H1 (cell line): Measurements from ENCODE around the gene OPALIN. TPM values are rescaled to one million over a fixed set of nuclear protein-coding genes. Genes with fewer than 3 reads are reported as not detected.

Source experiments
- CTCF ChIA-PET: fragments of 300-600 bp; sonication (Branson Sonifier 250); formaldehyde crosslinking; loops from one replicate; lab custom pipeline; 2021; ENCODE audit not compliant: partially characterized antibody; lab: Charles Lee
- POLR2A ChIA-PET: fragments of 300-600 bp; sonication (Branson Sonifier 250); formaldehyde crosslinking; loops from one replicate; lab custom pipeline; 2021; ENCODE audit warnings: inconsistent platforms; ENCODE audit not compliant: partially characterized antibody; lab: Charles Lee
- DNase-seq, 2 experiments: peaks; one replicate each; pipeline versions ENCODE4 v3.0.0 to v3.0.0-alpha.2; 2010 to 2022; ENCODE audit warnings: low spot score in 2 of 2, low read depth in 1 of 2, mixed read lengths in 1 of 2
- FAIRE-seq: peaks from 2 replicates; lab custom pipeline; 2011; peaks lifted over from hg19 to GRCh38; lab: Jason Lieb, UNC
- H2AFZ ChIP-seq: 2 replicates; pipeline ENCODE4 v1.8.1; 2012; ENCODE audit warnings: low read length, inconsistent platforms
- H2AK5ac ChIP-seq: 2 replicates; pipeline ENCODE4 v1.6.1; 2013; ENCODE audit warnings: low read depth, low read length
- H2BK120ac ChIP-seq: replicated peaks from 2 replicates; pipeline ENCODE3; 2013; ENCODE audit warnings: low read depth, low read length, inconsistent platforms
- H2BK12ac ChIP-seq: 2 replicates; pipeline ENCODE4 v1.6.1; 2013; ENCODE audit warnings: low read depth, low read length
- H2BK15ac ChIP-seq: 2 replicates; pipeline ENCODE4 v1.6.1; 2013; ENCODE audit warnings: low read length
- H2BK20ac ChIP-seq: 2 replicates; pipeline ENCODE4 v1.6.1; 2013; ENCODE audit warnings: low read length
- H2BK5ac ChIP-seq: 2 replicates; pipeline ENCODE4 v1.6.1; 2013; ENCODE audit warnings: low read depth, low read length
- H3K14ac ChIP-seq: 2 replicates; pipeline ENCODE4 v1.6.1; 2013; ENCODE audit warnings: inconsistent platforms; ENCODE audit not compliant: insufficient read length
- H3K18ac ChIP-seq: 2 replicates; pipeline ENCODE4 v1.6.1; 2013; ENCODE audit warnings: low read length; ENCODE audit errors: extremely low read depth
- H3K23ac ChIP-seq: 2 replicates; pipeline ENCODE4 v1.6.1; 2013; ENCODE audit warnings: inconsistent platforms; ENCODE audit not compliant: insufficient read length
- H3K23me2 ChIP-seq: 2 replicates; pipeline ENCODE4 v1.6.1; 2013; ENCODE audit warnings: low read depth, low read length
- H3K27ac ChIP-seq: 2 replicates; pipeline ENCODE4 v1.6.1; 2011; ENCODE audit warnings: low read depth, low read length, inconsistent platforms
- H3K27me3 ChIP-seq, 4 experiments: replicated peaks in 1 of 4; 1 replicate in 1 of 4; 2 replicates in 3 of 4; pipeline versions ENCODE4 v1.6.1 to v1.8.1; 2011 to 2013; ENCODE audit warnings: low read length in 3 of 4, mild to moderate bottlenecking in 3 of 4, inconsistent platforms in 2 of 4, mixed read lengths in 2 of 4, moderate library complexity in 1 of 4; ENCODE audit not compliant: control insufficient read depth in 3 of 4, insufficient read depth in 3 of 4; ENCODE audit errors: extremely low read depth in 1 of 4
- H3K36me3 ChIP-seq, 4 experiments: 2 replicates each; pipeline versions ENCODE4 v1.6.1 to v1.8.1; 2011 to 2013; ENCODE audit warnings: mild to moderate bottlenecking in 4 of 4, low read length in 3 of 4, moderate library complexity in 2 of 4, control low read depth in 1 of 4, inconsistent platforms in 1 of 4; ENCODE audit not compliant: insufficient read depth in 4 of 4, control insufficient read depth in 2 of 4
- H3K4ac ChIP-seq: replicated peaks from 2 replicates; pipeline ENCODE3; 2013; ENCODE audit warnings: low read length, low read depth, mixed read lengths, inconsistent platforms; ENCODE audit not compliant: insufficient read length
- H3K4me1 ChIP-seq, 4 experiments: replicated peaks in 1 of 4; 1 replicate in 1 of 4; 2 replicates in 3 of 4; pipeline versions ENCODE4 v1.6.1 to v1.8.1; 2011 to 2013; ENCODE audit warnings: low read length in 3 of 4, inconsistent platforms in 2 of 4, mixed read lengths in 1 of 4; ENCODE audit not compliant: insufficient read depth in 4 of 4, control insufficient read depth in 3 of 4
- H3K4me2 ChIP-seq, 2 experiments: 2 replicates each; pipeline versions ENCODE4 v1.6.1 to v1.8.1; 2011 to 2013; ENCODE audit warnings: low read depth in 2 of 2, low read length in 2 of 2, control low read depth in 1 of 2, inconsistent platforms in 1 of 2, mild to moderate bottlenecking in 1 of 2; ENCODE audit not compliant: insufficient read depth in 1 of 2
- H3K4me3 ChIP-seq, 4 experiments: fragments of 200-600, 300-600 bp in 1 of 4; sonication (generic), shearing (Covaris generic), sonication (Bioruptor Twin) in 1 of 4; 2 replicates each; pipeline versions ENCODE4 v1.5.1 to v1.8.1; 2011 to 2016; ENCODE audit warnings: low read length in 4 of 4, low read depth in 3 of 4, control low read depth in 2 of 4, inconsistent platforms in 2 of 4, mild to moderate bottlenecking in 2 of 4, mixed read lengths in 1 of 4, moderate library complexity in 1 of 4; ENCODE audit not compliant: insufficient read depth in 2 of 4; ENCODE audit errors: extremely low read depth in 1 of 4
- H3K56ac ChIP-seq: replicated peaks from 2 replicates; pipeline ENCODE3; 2013; ENCODE audit warnings: low read depth, mild to moderate bottlenecking, mixed read lengths, low read length, inconsistent platforms; ENCODE audit not compliant: insufficient read length
- H3K79me1 ChIP-seq: 2 replicates; pipeline ENCODE4 v1.6.1; 2013; ENCODE audit warnings: low read depth, low read length, control low read depth
- H3K79me2 ChIP-seq, 2 experiments: 2 replicates each; pipeline versions ENCODE4 v1.6.1 to v1.8.1; 2012 to 2013; ENCODE audit warnings: low read length in 2 of 2, mild to moderate bottlenecking in 2 of 2, inconsistent platforms in 1 of 2; ENCODE audit not compliant: insufficient read depth in 2 of 2, control insufficient read depth in 1 of 2
- H3K9ac ChIP-seq, 4 experiments: replicated peaks in 1 of 4; 1 replicate in 1 of 4; 2 replicates in 3 of 4; pipeline versions ENCODE4 v1.6.1 to v1.8.1; 2011 to 2013; ENCODE audit warnings: low read depth in 3 of 4, low read length in 3 of 4, control low read depth in 2 of 4, mild to moderate bottlenecking in 2 of 4, moderate library complexity in 2 of 4, inconsistent platforms in 1 of 4; ENCODE audit errors: extremely low read depth in 1 of 4
- H3K9me3 ChIP-seq, 2 experiments: 2 replicates each; pipeline versions ENCODE4 v1.6.1 to v1.8.1; 2012 to 2013; ENCODE audit warnings: mild to moderate bottlenecking in 2 of 2, moderate library complexity in 2 of 2, control low read depth in 1 of 2, inconsistent platforms in 1 of 2, low read depth in 1 of 2, low read length in 1 of 2, mixed read lengths in 1 of 2; ENCODE audit not compliant: insufficient read depth in 2 of 2
- H4K20me1 ChIP-seq, 2 experiments: replicated peaks in 1 of 2; 2 replicates each; pipeline versions ENCODE3 to v1.8.1; 2011 to 2013; ENCODE audit warnings: inconsistent platforms in 2 of 2, low read length in 2 of 2, mild to moderate bottlenecking in 1 of 2; ENCODE audit not compliant: insufficient read depth in 2 of 2, control insufficient read depth in 1 of 2
- H4K5ac ChIP-seq: 2 replicates; pipeline ENCODE4 v1.6.1; 2013; ENCODE audit warnings: low read length, low read depth, mixed read lengths, inconsistent platforms; ENCODE audit not compliant: insufficient read length
- H4K8ac ChIP-seq: 2 replicates; pipeline ENCODE4 v1.8.0; 2013; ENCODE audit warnings: mild to moderate bottlenecking, moderate library complexity, low read length, inconsistent platforms; ENCODE audit not compliant: insufficient read depth; ENCODE audit errors: extremely low read depth
- H4K91ac ChIP-seq: replicated peaks from 2 replicates; pipeline ENCODE3; 2013; ENCODE audit warnings: low read length, mixed read lengths, inconsistent platforms; ENCODE audit not compliant: insufficient read length
- EGR1 ChIP-seq: IDR thresholded peaks from 2 replicates; pipeline ENCODE4 v1.6.1; 2011; ENCODE audit warnings: low read depth, low read length, borderline replicate concordance
- KDM1A ChIP-seq: fragments of 200-600, 300-600 bp; sonication (generic); IDR thresholded peaks from 2 replicates; pipeline ENCODE4 v1.7.1; 2016; ENCODE audit warnings: mild to moderate bottlenecking, low read length, borderline replicate concordance
- POLR2A ChIP-seq, 2 experiments: IDR thresholded peaks; 1 replicate in 1 of 2; 2 replicates in 1 of 2; pipeline ENCODE4 v1.6.1; 2011; ENCODE audit warnings: low read depth in 2 of 2, low read length in 2 of 2, mild to moderate bottlenecking in 2 of 2; ENCODE audit errors: control extremely low read depth in 1 of 2
- RNF2 ChIP-seq: fragments of 200-900, 300-1000 bp; sonication (generic); IDR thresholded peaks from 2 replicates; pipeline ENCODE4 v1.7.1; 2016; ENCODE audit warnings: borderline replicate concordance, low read depth, mild to moderate bottlenecking, antibody characterized with exemption, low read length; ENCODE audit not compliant: poor library complexity, severe bottlenecking; ENCODE audit errors: missing control alignments
- TAF1 ChIP-seq: IDR thresholded peaks from 2 replicates; pipeline ENCODE4 v1.6.1; 2011; ENCODE audit warnings: mild to moderate bottlenecking, low read depth, low read length
- WGBS, 2 experiments: shearing (Covaris generic) in 1 of 2; methylation state at CpG; one replicate each; pipeline versions ENCODE4 v1.1.6 to v1.1.7; 2013 to 2015; ENCODE audit warnings: low lambda C conversion rate in 2 of 2, mixed read lengths in 2 of 2, inconsistent platforms in 1 of 2, low coverage in 1 of 2, missing lambda C conversion rate in 1 of 2; ENCODE audit not compliant: insufficient replicate concordance in 2 of 2, insufficient coverage in 1 of 2, insufficient read length in 1 of 2; ENCODE audit errors: extremely low coverage in 1 of 2, missing lambda C conversion rate in 1 of 2; 5-methylcytosine and 5-hydroxymethylcytosine counted together
- polyA plus RNA-seq, 7 experiments: library from polyadenylated mRNA; depleted of rRNA in 3 of 7; stranded (reverse) in 5 of 7; unstranded in 2 of 7; fragments of >200 nt in 5 of 7; fragments of 200-250 nt in 2 of 7; gene quantifications; 1 replicate in 5 of 7; 2 replicates in 1 of 7; 4 replicates in 1 of 7; pipeline versions ENCODE4 v1.2.1 to v1.2.3, GENCODE V29; 2011 to 2013; ENCODE audit warnings: missing spikeins in 2 of 7, mixed read lengths in 2 of 7
- total RNA-seq: library from RNA; stranded (reverse); fragmentation: NEBNext Ultra II Directional; extraction: Animal tissue kit (Norgen Biotek cat#: 25700); gene quantifications from 2 replicates; pipeline ENCODE4 v1.2.1, GENCODE V29; 2021
- TF ChIP-seq, protein P1 (sequence below): IDR thresholded peaks from 2 replicates; pipeline ENCODE4 v1.6.1; 2011; ENCODE audit warnings: low read length, improper control_type of control experiment

Gene OPALIN
- total and polyA plus RNA-seq, 2 of the 8 experiments (the other 6 are each of a cell fraction or from before 2014, with no cell fraction given) = 0.03 TPM; not detected in 1

GRCh38 chr10:96310321-96310669, 48.5 kb downstream of the OPALIN start:
- ChIA-PET POLR2A (interaction anchor here (0.5 to 1.8 kb wide), 9 partner anchors 8 to 311 kb away, joined by 3 to 9 read pairs (median 5); partner anchors contain the start of gene ZNF518A), CTCF (interaction anchor here (0.8 to 4.3 kb wide), 9 partner anchors 9 to 81 kb away, joined by 3 to 22 read pairs (median 6); no protein-coding TSS in a partner anchor)
- Histone ChIP-seq H2BK120ac (peak overlapping the region; percentile 51), H2BK20ac (peak overlapping the region; percentile 82; the same call in 1 of the 2 replicates), H2BK5ac (peak overlapping the region; percentile 99), H3K23ac (no peak overlapping the region), H2AK5ac (0 out of 2 replicates have a peak overlapping the region, but pooled peaks have one; percentile 42), H4K8ac (no peak overlapping the region), H3K9ac (no peak overlapping the region), H3K27me3 (no peaks in the 10 kb centered on the region), H3K9me3 (no peaks in the 10 kb centered on the region), H3K79me1 (no peaks in the 10 kb centered on the region), H3K4me3 (peak overlapping the region in 1 of 4 experiments; percentile 24; a peak in 2 of 8 replicates), H2BK12ac (peak overlapping the region; percentile 12; the same call in 1 of the 2 replicates), H2AFZ (no peak overlapping the region), H3K4me2 (peak overlapping the region; percentile 40 to 46; a peak in 3 of 4 replicates), H3K79me2 (no peaks in the 10 kb centered on the region), H3K14ac (no peak overlapping the region), H2BK15ac (no peak overlapping the region), H3K4me1 (peaks cover 3 to 30% (median 29%) of the 10 kb centered on the region in 4 experiments), H4K5ac (peak overlapping the region; percentile 58), H4K20me1 (no peaks in the 10 kb centered on the region), H3K4ac (peak overlapping the region; percentile 16), H3K27ac (peak overlapping the region; percentile 75), H3K36me3 (no peaks in the 10 kb centered on the region), H3K23me2 (no peaks in the 10 kb centered on the region), H3K56ac (peak overlapping the region; percentile 70), H3K18ac (peak overlapping the region; percentile 82), H4K91ac (peak overlapping the region; percentile 94)
- no peak for DNase-seq
- TF ChIP-seq TAF1 = 0 out of 2 replicates have a peak, but pooled peaks have one; percentile 21
- TF ChIP-seq, protein P1, sequence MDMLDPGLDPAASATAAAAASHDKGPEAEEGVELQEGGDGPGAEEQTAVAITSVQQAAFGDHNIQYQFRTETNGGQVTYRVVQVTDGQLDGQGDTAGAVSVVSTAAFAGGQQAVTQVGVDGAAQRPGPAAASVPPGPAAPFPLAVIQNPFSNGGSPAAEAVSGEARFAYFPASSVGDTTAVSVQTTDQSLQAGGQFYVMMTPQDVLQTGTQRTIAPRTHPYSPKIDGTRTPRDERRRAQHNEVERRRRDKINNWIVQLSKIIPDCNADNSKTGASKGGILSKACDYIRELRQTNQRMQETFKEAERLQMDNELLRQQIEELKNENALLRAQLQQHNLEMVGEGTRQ = no peak
- TF ChIP-seq EGR1 = no peak
- TF ChIP-seq RNF2 = no peak
- no peak for TF ChIP-seq POLR2A (IDR thresholded peaks at IDR 0.05; ENCODE audit: control extremely low read depth in 1 of 2, low read depth in 2 of 2, low read length in 2 of 2)
- TF ChIP-seq KDM1A = no peak
- peak; percentile 19 for FAIRE-seq
- WGBS, 2 experiments = 18% methylated on average over 1 of the region's 1 CpG; no CpG with 5 or more reads in 1 of the 2 experiments
